ENCODE results near the gene KRTAP3-3.

The KRTAP3-3 gene

GRCh38 chr17:40963838-40964237 lies 30.1 kb downstream of the KRTAP3-3 start:
- no peak for DNase-seq (ENCODE audit: extremely low spot score, insufficient read length, low read depth)
- FAIRE-seq, result peak; percentile 70

- FAIRE-seq (no peak), DNase-seq (ENCODE audit: extremely low spot score, insufficient read length, low read depth) (no peak)
Observed at GRCh38 chr17:40962059-40962561, 31.9 kb downstream of the KRTAP3-3 start.

DNA sequence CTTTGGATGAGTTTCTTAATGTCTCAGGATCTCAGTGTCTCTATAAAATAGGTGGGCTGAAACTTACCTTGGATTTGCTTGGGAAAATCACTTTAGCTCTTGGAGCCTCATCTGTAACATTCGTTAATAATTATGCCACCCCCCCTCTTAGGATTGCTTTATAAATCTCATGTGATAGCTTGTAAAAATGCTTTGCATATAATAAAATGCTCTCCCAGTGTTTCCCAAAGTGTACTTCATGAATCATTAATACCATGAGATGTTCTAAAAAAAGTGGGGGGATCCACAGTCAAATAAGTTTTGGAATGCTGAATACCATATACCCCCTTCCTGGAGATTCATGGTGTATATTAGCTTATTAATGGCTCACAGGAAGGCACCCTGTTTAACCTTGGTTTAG lies 32.4 kb downstream of the KRTAP3-3 start:
- DNase-seq (ENCODE audit: extremely low spot score, insufficient read length, low read depth), result no peak
- no peak for FAIRE-seq

GRCh38 chr17:40960144-40960543 lies 33.8 kb downstream of the KRTAP3-3 start:
- no peak for DNase-seq (ENCODE audit: extremely low spot score, insufficient read length, low read depth)
- FAIRE-seq, result no peak

DNA sequence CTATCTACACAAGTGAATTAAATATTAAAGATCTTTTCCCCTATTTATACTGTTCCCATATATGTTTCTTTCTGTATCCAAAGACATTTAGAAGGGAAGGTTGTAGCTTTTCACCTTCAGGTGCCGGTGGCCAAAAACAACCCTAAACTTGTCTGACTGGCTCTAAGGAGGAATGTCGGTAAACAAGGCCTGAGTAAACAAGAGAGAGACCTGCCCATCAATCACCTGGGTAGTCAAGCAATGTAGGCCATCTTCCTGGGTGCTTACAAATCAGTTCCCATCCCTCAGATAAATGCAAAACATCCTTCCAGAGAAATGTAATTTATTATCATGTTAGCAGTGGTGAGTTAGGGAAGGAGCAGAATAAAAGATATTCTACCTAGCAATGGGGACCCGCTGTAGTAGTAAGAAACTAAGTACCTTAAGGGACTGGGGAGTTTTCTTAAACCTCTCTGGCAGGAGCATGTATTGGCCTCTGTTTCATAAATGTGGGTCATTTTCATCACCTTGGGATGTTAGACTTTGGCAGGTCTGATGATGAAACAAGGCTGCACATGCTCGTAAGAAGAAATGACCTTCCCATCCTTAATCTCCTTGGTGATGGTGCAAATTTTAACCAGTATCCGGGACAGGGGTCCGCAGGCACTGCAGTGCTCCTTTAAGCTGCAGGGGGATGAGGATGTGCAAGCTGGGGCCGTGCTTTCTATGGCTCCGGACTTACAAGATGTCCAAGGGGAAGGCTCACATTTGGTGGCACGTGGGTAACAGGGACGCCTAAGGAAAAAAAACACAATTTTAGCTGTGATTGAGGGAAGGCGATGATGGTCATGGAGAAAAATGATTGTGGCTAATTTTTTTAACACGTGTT lies 35.6 kb downstream of the KRTAP3-3 start:
- no peak for FAIRE-seq

DNA sequence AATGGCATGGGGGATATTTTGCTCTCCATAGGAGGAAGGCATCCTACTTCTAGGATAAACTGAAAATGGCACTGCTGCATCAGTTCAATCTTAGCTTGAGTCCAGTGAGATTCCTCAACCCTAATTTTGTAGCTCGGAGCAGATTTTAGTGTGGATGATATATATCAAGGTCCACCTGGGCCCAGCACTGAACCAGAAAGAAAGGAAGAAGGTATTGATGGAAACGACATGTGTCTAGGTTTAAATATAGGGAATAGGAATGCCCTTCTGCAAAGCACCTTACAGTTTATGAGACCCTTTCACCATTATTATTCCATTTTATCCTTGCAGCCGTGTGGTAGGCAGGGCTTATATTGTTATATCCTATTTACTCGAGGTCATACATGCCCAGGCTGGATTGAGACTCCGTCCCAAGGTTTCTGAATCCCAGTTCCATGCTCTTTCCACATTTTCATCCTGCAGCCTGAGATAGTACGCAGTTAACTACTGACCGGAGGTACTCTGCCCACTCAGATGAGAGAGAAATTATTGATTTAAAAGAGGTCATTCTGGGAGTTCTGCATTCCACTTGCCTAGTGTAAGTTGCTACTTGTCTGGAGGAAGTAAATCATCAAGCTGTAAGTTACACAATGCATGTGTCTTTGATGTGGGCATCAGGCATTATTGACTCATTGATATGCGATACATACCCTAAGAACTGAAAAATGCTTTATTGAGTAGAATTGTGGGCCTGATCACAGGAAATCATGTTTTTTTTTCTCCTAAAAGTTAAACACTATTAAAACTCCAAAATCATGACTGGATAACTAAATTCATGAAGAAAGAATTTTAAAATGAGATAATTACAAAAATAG lies 37.3 kb downstream of the KRTAP3-3 start:
- FAIRE-seq (no peak), DNase-seq (ENCODE audit: extremely low spot score, insufficient read length, low read depth) (no peak)

More for the DNA sequence above, 35.6 kb downstream of the KRTAP3-3 start:
- DNase-seq (ENCODE audit: extremely low spot score, insufficient read length, low read depth), result no peak

- DNase-seq (ENCODE audit: extremely low spot score, insufficient read length, low read depth) (no peak), FAIRE-seq (no peak)
Observed at GRCh38 chr17:40953881-40954280, 40.1 kb downstream of the KRTAP3-3 start.

DNA sequence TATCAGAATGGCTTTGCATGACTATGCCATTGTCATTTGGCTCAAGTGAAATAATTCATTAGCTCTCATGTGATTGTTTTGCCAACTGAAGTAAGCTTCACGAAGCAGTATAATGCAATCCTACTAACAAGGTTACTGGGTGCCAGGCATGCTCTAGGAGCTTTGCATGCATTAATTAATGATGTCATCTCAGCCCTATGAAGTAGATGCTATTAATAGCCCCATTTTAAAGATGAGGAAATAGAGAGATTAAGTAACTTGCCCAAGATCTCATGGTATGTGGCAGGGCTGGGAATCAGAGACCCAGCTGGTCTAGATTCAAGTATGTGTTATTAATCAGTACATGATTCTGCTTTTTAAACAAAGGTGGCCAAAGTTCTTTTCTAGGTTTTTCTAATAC lies 41.3 kb downstream of the KRTAP3-3 start:
- no peak for DNase-seq (ENCODE audit: extremely low spot score, insufficient read length, low read depth)
- no peak for FAIRE-seq

DNA sequence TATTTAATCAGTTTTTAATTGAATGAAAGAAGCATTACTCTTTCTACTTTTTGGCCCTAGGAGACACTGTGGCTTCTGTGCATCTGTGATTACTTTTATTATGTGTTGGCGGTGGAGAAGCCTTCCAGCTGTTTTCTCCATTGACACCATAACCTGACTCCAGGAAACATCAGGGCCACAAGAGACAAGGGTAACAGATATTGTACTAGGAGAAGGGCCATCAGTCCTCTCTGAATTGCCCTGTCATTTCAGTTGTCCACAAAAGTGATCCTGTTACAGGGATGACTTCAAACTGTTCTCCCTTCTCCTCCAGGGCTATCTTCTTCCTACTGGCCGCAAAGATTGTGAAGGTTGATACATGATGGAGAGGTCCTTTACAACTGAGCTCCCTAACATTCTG lies 41.8 kb downstream of the KRTAP3-3 start:
- no peak for FAIRE-seq

GRCh38 chr17:40951011-40951622 lies 42.8 kb downstream of the KRTAP3-3 start:
- no peak for DNase-seq (ENCODE audit: extremely low spot score, insufficient read length, low read depth)
- FAIRE-seq, result no peak

More for the DNA sequence above, 41.8 kb downstream of the KRTAP3-3 start:
- no peak for DNase-seq (ENCODE audit: extremely low spot score, insufficient read length, low read depth)

DNA sequence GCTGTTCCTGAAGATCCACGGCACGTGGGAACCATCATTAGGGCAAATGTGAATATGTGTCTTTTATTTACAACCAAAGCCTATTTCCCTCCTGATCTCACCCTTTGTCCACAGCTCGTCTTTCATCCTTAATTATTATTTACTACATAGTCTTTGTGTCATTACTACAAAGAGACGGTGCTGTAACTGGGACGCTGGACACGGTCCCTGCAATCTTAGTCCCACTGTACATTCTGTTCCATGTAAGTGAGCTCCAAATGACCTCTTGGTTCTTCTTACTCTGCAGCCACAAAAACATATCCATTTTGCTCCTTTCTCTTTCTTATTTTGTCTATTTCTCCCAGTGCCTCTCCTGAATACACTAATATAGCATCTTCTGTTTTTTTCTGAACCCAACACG lies 43.8 kb downstream of the KRTAP3-3 start:
- FAIRE-seq (no peak), DNase-seq (ENCODE audit: extremely low spot score, insufficient read length, low read depth) (no peak)

DNA sequence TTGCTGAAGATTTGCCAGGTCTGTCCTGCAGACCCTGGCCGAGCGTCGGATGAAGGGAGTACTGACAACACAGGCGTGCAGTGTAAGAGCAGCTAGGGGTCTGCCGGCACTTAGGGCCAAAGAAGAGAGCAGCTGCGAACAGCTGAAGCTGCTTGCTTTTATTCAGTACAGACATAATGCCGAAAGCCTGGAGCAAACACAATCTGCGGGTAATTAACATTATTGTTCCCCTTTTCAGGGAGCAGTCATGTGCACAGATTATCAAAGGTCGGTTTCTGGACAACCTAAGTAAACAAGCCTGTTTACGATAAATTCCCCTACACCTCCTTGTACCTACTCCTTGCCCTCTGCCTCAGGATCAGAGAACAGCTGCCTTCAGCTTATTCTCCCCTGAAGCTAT lies 44.5 kb downstream of the KRTAP3-3 start:
- no peak for FAIRE-seq
- DNase-seq (ENCODE audit: extremely low spot score, insufficient read length, low read depth), result no peak

DNA sequence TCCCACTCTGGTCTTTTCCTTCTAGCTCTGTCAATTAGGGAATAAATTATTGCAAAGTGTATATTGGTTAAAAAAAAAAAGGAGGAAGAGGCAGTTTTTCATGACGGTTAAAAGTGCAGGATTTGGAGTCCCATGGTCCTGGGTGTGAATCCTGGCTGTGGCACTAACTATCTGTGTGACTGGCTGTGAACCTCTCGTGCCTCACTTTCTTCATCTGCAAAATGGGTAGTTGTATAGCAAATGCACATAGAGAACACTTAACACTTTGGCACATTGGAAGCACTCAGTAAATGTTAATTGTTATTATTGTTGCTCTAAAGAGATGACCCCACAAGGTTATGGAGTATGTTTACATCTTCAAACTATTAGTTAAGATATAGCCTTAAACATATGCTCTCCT lies 46.0 kb downstream of the KRTAP3-3 start:
- no peak for FAIRE-seq
- DNase-seq (ENCODE audit: extremely low spot score, insufficient read length, low read depth), result no peak

- FAIRE-seq (no peak), DNase-seq (ENCODE audit: extremely low spot score, insufficient read length, low read depth) (no peak)
Observed at GRCh38 chr17:40945414-40945813, 48.5 kb downstream of the KRTAP3-3 start.

DNA sequence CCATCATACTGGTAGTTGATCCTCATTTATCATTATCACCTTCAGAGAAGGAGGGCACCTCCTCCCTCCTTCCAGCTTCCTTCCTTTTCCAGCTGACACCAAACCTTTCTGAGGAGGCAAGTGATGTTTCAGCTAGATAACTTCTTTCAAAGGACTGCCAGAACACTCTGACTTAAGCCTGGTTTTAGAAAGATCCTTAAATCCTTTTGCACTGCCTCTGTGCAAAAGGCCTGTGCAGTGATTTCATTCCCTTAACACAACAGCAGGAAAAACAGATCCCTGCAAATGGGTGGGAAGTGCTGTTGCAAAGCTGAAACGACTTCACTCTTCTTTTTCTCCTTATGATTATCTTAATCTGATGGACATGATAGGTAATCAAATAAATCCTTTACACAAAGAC lies 49.4 kb downstream of the KRTAP3-3 start:
- no peak for FAIRE-seq
- DNase-seq (ENCODE audit: extremely low spot score, insufficient read length, low read depth), result no peak
